GM18508 (cell line): ENCODE data around the gene PHF21B.

Source experiments
- ATAC-seq: cut with Tn5 transposase; IDR thresholded peaks from one replicate; pipeline ENCODE4 v1.9.1; 2021; ENCODE audit warnings: moderate number of reproducible peaks; ENCODE audit not compliant: insufficient read depth, unreplicated experiment

Gene PHF21B

DNA sequence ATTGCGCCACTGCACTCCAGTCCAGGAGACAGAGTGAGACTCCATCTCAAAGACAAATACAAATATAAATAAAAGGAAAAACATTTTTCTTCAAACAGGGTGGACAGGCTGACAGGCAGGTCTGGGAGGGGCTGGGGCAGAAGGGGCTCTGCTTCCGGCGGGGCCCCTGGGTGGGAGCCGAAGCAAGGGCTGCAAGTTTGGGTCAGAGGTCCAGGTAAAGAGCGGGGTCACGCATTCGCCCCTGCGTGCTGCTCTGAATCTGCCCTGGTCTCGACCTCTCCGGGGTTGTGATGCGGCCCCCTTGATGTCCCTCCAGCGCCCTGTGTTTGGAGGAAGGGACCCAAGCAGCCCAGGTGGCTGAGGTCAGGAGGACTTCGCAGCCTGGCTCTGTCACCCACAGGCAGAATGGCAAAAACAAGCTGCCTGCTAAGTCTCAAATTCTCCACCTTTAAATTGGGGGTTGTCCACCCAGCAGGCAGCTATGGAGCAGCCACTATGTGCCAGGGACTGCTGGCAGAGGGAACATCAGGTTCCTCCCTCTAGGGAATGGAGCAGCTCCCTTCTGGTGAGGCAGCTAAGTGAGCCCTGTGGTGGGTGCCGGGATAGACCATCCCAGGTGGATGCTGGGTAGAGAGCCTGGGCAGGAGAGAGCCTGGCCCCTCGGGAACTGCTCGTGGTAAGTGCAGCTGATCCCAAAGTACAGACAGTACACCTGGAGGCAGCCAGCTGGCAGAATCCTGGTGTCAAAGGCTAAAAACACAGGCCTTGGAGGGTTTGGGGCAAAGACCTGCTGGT is 10.3 kb upstream of the PHF21B start:
- no peak for ATAC-seq

DNA sequence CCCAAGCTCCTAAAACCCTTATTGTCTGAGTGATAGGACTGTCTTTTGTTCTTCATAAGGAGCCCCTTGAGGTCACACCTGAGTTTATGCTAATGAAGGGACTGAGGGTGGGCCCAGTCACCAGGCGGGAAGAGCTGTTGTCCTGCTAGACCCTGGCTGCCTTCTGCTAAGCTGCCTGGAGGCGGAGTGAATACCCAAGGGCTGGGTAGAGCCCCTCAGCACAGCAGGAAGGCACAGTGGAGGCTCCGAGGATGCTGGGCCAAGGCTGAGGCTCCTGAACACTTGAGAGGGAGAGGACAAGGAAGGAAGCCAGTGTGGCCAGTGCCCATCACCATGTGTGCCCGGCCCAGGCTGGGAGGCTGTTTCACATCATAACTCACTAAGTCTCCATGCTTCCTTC is 4.8 kb upstream of the PHF21B start:
- no peak for ATAC-seq

GRCh38 chr22:45013138-45013537 is 3.3 kb upstream of the PHF21B start:
- ATAC-seq: no peak

- no peak for ATAC-seq
Measured at GRCh38 chr22:45010532-45010900, 711 bp upstream of the PHF21B start.

GRCh38 chr22:45008751-45009605 is 827 bp downstream of the PHF21B start:
- ATAC-seq: no peak

DNA sequence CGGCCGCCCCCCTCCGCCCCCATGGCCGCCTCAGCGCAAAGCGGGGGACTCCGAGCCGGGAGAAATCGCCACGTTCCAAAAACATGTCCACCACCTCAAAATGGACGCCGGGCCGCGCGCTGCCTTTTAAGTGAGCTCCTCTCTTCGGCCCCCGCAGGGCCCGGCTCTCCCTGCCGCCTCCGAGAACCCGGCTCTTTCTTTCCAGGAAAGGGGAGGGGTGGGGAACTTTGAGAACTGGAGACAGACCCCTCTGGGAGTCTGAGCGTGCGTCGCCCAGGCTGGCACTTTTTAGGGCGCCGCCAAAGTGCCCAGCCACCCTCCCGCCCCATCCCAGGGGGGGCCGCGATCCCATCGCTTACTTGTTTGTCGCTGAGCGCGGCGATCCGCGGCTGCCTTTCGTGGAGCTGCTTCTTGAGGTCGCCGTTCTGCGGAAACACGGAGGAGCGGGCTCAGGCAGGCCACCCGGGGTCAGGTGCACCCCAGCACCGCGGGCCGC is 1.6 kb downstream of the PHF21B start:
- ATAC-seq: no peak

GRCh38 chr22:45007391-45008185 is 2.2 kb downstream of the PHF21B start:
- ATAC-seq: no peak

DNA sequence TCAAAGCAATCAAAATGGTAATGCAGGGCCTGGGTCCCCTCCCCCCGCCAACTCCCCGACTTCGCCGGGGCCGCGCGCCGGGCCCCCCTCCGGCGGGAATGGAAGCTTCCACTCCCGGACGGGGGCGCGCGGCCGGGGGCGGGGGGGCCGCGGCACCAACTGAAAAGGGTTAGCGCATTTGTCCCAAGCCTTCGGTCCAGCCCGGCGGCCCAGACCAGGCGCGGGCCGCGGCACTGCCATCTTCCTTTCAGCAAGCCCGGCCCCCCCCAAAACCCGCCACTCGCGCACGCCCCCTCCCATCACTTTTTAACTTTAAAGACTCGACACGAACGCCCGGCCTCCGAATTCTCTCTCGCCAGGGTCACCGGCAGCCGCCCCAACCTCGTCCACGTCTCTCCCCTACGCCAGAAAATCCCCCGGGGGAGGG is 2.8 kb downstream of the PHF21B start:
- no peak for ATAC-seq

- ATAC-seq: no peak
Measured at GRCh38 chr22:45006111-45006963, 3.5 kb downstream of the PHF21B start.

- no peak for ATAC-seq
Measured at GRCh38 chr22:45001653-45002052, 8.2 kb downstream of the PHF21B start.

- no peak for ATAC-seq
Measured at GRCh38 chr22:45000330-45000729, 9.5 kb downstream of the PHF21B start.

DNA sequence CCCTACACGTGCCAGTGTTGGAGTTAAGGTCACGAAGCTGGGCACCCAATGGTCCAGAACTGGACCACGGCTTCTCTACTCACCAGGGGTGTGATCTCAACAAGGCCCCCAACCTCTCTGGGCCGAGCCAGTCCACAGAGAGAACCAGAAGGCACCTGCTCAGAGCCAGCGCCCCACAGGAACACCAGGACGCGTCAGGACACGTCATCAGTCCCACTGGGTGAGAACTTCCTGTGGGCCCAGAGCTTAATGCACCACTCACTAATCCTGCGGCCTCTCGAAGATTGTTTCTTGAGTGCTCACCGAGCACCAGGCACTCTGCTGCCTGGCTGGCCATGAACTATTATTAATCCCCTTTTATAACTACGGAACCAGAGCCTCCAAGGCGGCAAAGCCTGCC is 10.1 kb downstream of the PHF21B start:
- ATAC-seq: no peak

- ATAC-seq: no peak
Measured at GRCh38 chr22:44999231-44999630, 10.6 kb downstream of the PHF21B start.

DNA sequence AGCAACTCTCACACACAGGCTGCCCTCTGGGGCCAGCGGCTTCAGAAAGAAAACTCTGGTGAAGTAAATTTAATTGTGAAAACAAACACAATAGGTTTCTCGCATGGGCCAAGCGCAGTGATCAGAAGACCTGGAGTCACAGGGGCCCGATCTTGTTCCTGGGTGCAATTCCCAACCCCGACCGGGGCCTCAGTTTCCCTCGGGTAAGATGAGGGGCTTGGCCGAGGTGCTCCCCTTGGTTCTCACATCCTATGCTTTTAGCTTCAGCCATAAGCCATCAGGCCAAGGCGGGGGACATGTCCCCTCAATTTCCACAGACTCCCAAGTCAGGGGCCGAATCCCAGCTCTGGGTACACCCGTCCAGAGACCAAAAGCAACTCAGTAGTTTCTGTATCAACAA is 11.5 kb downstream of the PHF21B start:
- ATAC-seq: no peak

DNA sequence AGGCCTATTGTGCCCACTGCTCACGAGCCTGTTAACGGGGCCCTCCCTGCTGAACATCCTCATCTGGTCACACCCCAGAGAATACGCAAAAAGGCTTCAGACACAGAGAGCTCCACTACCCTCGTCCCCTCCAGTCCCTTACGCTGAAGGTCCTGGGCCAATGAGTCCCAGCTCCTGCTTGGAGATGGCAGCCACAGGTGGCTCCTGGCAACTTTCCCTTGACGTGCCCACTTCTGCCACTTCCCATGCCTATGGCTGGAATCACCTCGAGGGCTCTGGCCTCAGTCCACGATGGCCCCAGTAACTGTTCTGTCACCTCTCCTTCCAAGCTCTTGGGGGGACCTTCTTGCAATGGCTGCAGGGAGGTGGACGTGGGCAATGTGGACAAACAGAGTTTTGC is 12.7 kb downstream of the PHF21B start:
- ATAC-seq: no peak

- ATAC-seq: no peak
Measured at GRCh38 chr22:44996648-44997047, 13.2 kb downstream of the PHF21B start.

- no peak for ATAC-seq
Measured at GRCh38 chr22:44996120-44996519, 13.7 kb downstream of the PHF21B start.

GRCh38 chr22:44995715-44996114 is 14.1 kb downstream of the PHF21B start:
- ATAC-seq: no peak

GRCh38 chr22:44995105-44995514 is 14.7 kb downstream of the PHF21B start:
- no peak for ATAC-seq
